Measurements from ENCODE around the gene URM1. TPM values are rescaled to one million over a fixed set of nuclear protein-coding genes. Genes with fewer than 3 reads are reported as not detected.

URM1 gene
- total RNA-seq, 2 donors from 2014 or later, result 25.3 to 71.8 TPM

DNA sequence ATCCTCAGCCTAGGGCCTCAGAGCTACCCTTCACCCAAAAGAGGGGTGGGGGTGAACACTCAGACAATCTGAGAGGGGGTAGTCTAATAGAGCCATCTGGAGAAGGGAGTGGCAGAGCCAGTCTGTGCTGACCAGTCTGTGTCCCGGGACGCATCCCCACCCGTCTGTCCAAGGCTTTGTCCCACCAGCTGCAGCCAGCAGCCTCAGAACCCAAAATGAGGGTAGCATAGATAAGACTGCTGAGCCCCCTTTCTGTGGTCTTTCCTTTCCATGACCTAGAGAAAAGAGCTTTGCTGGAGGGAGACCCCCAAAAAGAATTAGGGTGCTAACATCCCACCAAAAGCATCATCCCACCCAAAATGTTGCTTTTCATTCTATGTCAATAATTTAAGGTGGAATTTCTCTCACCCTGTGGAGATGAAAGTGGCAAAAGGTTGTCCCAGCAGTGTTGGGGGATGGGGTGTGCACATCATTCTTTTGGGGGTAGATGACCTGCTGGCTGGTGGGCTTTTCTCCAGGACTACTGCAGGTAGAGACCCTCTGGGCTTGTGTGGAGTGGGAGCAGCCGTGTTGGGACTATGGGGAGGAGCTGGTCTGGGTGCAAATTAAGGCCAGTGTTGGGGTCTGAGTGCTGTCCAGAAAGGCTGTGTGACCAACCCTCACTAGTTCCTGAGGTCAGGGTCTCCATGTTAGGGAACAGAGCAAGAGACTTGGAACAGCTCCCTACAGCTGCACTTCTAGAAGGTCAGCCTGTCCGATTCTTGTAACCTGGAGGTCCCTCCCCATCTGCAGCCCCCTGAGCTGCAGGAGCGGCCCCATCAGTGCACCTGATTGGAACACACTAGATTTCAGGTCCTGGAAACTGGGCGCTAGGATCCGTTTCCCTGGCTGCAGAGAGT, 19.9 kb downstream of the URM1 start:
- peaks cover 34% of the 10 kb centered on the region for H3K36me3 ChIP-seq
- DNase-seq (ENCODE audit: low spot score) (no peak), ATAC-seq (ENCODE audit: insufficient number of reproducible peaks, low FRiP score, low read depth) (no peak)
- no peaks in the 10 kb centered on the region for H3K9me3 ChIP-seq
- no peaks in the 10 kb centered on the region for H3K4me1 ChIP-seq (ENCODE audit: control insufficient read depth in 1 of 2, low read depth in 2 of 2)
- H3K27me3 ChIP-seq (replicated peaks; ENCODE audit: insufficient read depth), result no peaks in the 10 kb centered on the region
- TF ChIP-seq, protein P1, sequence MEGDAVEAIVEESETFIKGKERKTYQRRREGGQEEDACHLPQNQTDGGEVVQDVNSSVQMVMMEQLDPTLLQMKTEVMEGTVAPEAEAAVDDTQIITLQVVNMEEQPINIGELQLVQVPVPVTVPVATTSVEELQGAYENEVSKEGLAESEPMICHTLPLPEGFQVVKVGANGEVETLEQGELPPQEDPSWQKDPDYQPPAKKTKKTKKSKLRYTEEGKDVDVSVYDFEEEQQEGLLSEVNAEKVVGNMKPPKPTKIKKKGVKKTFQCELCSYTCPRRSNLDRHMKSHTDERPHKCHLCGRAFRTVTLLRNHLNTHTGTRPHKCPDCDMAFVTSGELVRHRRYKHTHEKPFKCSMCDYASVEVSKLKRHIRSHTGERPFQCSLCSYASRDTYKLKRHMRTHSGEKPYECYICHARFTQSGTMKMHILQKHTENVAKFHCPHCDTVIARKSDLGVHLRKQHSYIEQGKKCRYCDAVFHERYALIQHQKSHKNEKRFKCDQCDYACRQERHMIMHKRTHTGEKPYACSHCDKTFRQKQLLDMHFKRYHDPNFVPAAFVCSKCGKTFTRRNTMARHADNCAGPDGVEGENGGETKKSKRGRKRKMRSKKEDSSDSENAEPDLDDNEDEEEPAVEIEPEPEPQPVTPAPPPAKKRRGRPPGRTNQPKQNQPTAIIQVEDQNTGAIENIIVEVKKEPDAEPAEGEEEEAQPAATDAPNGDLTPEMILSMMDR (IDR thresholded peaks at IDR 0.05), result no peak
- H3K27ac ChIP-seq, result no peak overlapping the region
- no peak overlapping the region for H3K4me3 ChIP-seq

DNA sequence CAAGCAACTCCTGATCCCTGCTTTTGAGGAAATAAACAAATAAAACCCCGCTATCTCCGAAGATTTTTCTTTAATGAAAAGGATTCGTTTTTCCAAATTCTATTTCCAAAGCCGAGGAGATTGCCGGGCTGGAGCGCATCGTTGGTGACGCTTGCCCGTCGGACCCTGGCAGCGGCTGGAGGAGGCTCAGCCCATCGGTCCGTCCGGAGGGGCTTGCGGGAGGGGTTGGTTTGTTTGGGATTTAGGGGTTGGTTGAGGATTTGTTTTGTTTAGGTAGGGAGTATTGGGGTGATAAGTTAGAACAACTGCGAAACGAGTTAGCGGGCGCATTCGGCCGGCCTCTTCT, 20.8 kb downstream of the URM1 start:
- TF ChIP-seq, protein P1 (IDR thresholded peaks at IDR 0.05), result no peak
- H3K27ac ChIP-seq, result no peak overlapping the region
- peaks cover 0 to 7% of the 10 kb centered on the region in 2 donors for H3K4me1 ChIP-seq (ENCODE audit: control insufficient read depth in 1 of 2, low read depth in 2 of 2)
- peaks cover 32% of the 10 kb centered on the region for H3K36me3 ChIP-seq
- H3K4me3 ChIP-seq, result no peak overlapping the region
- ATAC-seq (ENCODE audit: insufficient number of reproducible peaks, low FRiP score, low read depth) (no peak), DNase-seq (ENCODE audit: low spot score) (no peak)
- H3K9me3 ChIP-seq, result no peaks in the 10 kb centered on the region
- H3K27me3 ChIP-seq (replicated peaks; ENCODE audit: insufficient read depth), result no peaks in the 10 kb centered on the region

- Histone ChIP-seq H3K4me1 (ENCODE audit: control insufficient read depth in 1 of 2, low read depth in 2 of 2) (peaks cover 5 to 12% of the 10 kb centered on the region in 2 donors), H3K4me3 (no peak overlapping the region), H3K9me3 (no peaks in the 10 kb centered on the region), H3K27me3 (replicated peaks; ENCODE audit: insufficient read depth) (no peaks in the 10 kb centered on the region), H3K27ac (no peak overlapping the region), H3K36me3 (peaks cover 26% of the 10 kb centered on the region)
- DNase-seq (ENCODE audit: low spot score), result no peak
- no peak for ATAC-seq (ENCODE audit: insufficient number of reproducible peaks, low FRiP score, low read depth)
- TF ChIP-seq, protein P1 (IDR thresholded peaks at IDR 0.05), result no peak
Observed at GRCh38 chr9:128392302-128393144, 21.3 kb downstream of the URM1 start.

DNA sequence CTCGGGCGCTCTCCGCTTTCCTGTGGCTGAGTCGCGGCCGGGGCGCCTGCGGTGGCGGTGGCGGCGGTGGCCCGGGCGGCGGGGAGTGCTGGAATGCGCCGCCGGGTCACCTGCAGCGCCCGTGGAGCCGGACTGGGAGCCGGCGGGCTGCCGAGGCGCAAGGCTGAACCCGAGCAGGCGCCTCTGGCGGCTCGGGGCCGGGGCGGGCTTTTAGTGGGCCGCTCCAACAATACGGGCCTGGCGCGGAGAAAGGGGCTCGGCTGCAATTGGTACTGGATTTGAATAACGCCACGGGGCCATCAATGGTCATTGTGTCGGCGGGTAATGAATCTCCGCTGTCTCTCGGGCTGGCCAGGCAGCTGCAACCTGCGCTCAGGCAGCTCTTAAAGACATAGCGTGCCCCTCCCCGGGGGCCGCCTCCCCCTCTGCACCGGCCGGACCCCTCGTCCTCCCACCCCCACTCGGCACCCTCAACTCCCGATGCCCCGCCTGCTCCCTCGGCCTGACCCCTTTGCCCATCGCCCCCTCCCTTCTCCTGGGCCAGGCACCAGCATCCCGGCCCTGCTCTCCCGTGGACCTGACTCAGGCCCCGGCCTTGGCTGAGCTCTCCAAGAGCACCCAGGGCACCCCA, 22.1 kb downstream of the URM1 start:
- peaks cover 5 to 12% of the 10 kb centered on the region in 2 donors for H3K4me1 ChIP-seq (ENCODE audit: control insufficient read depth in 1 of 2, low read depth in 2 of 2)
- peaks cover 19% of the 10 kb centered on the region for H3K36me3 ChIP-seq
- no peak overlapping the region for H3K4me3 ChIP-seq
- H3K9me3 ChIP-seq, result no peaks in the 10 kb centered on the region
- no peak for ATAC-seq (ENCODE audit: insufficient number of reproducible peaks, low FRiP score, low read depth)
- H3K27ac ChIP-seq, result no peak overlapping the region
- TF ChIP-seq, protein P1 (IDR thresholded peaks at IDR 0.05), result no peak
- no peak for DNase-seq (ENCODE audit: low spot score)
- H3K27me3 ChIP-seq (replicated peaks; ENCODE audit: insufficient read depth), result no peaks in the 10 kb centered on the region

DNA sequence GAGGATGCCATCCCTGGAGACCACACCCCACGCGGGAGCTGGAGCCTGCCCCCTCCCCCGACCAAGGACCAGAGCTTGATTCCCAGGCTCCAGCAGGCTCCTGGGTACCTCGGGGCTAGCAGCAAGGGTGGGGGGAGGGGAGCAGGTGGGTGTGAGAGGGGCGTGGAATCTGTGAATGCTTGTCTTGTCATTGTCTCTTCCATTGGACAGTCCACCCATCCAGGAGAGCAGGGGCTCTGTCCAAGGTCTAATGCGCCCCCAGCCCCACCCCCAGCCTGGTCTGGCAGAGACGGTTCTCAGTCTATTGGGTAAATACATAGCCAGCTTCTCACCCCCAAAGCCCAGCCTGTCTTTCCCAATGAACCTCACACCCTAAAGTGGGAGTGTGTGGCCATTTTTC, 22.8 kb downstream of the URM1 start:
- Histone ChIP-seq H3K27me3 (replicated peaks; ENCODE audit: insufficient read depth) (no peaks in the 10 kb centered on the region), H3K4me1 (ENCODE audit: control insufficient read depth in 1 of 2, low read depth in 2 of 2) (peaks cover 5 to 12% of the 10 kb centered on the region in 2 donors), H3K36me3 (peaks cover 12% of the 10 kb centered on the region), H3K4me3 (no peak overlapping the region), H3K9me3 (no peaks in the 10 kb centered on the region), H3K27ac (no peak overlapping the region)
- DNase-seq (ENCODE audit: low spot score), result no peak
- ATAC-seq (ENCODE audit: insufficient number of reproducible peaks, low FRiP score, low read depth), result no peak
- TF ChIP-seq, protein P1 (IDR thresholded peaks at IDR 0.05), result no peak
